GM12878 (cell line): Measurements from ENCODE around the gene ZNF296. TPM values are rescaled to one million over a fixed set of nuclear protein-coding genes. Genes with fewer than 3 reads are reported as not detected.

Source experiments
- ATAC-seq: fragments of 200-7000 bp; cut with Tn5 transposase; 3 replicates; pipeline ENCODE4 v1.9.1; 2020; ENCODE audit warnings: mild to moderate bottlenecking, moderate library complexity
- BruUV-seq: library from RNA; stranded (reverse); fragments of 400-500 nt; replicated peaks from 2 replicates; lab custom pipeline; 2021; lab: Mats Ljungman, UMichigan
- CTCF ChIA-PET: fragments of 300-600 bp; sonication (Branson Sonifier 250); formaldehyde crosslinking; extraction: SDS; loops from one replicate; lab custom pipeline; 2021; ENCODE audit warnings: inconsistent platforms; lab: Yijun Ruan, JAX
- POLR2A ChIA-PET: fragments of 350-600 bp; formaldehyde crosslinking; extraction: SDS; loops from one replicate; lab custom pipeline; 2021; ENCODE audit warnings: inconsistent platforms; lab: Charles Lee
- RAD21 ChIA-PET: fragments of 300-600 bp; sonication (Branson Sonifier 250); formaldehyde crosslinking; loops from one replicate; lab custom pipeline; 2023; ENCODE audit warnings: antibody characterized with exemption; ENCODE audit not compliant: unreplicated experiment; lab: Charles Lee
- SMC1A ChIA-PET: fragments of 300-600 bp; sonication (Branson Sonifier 250); formaldehyde crosslinking; loops from one replicate; lab custom pipeline; 2023; ENCODE audit not compliant: unreplicated experiment, uncharacterized antibody; lab: Charles Lee
- DNase-seq: peaks from one replicate; pipeline ENCODE4 v3.0.0-alpha.2; 2011; ENCODE audit warnings: low read depth, low spot score
- FAIRE-seq: peaks from 3 replicates; lab custom pipeline; 2011; peaks lifted over from hg19 to GRCh38; lab: Jason Lieb, UNC
- H2AFZ ChIP-seq: 2 replicates; pipeline ENCODE4 v1.6.0; 2011; ENCODE audit warnings: low read depth, low read length, control low read depth; ENCODE audit not compliant: control insufficient read depth
- H3K27ac ChIP-seq: 2 replicates; pipeline ENCODE4 v1.5.1; 2011; ENCODE audit warnings: control low read depth; ENCODE audit not compliant: control insufficient read depth, insufficient read depth
- H3K27me3 ChIP-seq, 2 experiments: replicated peaks in 1 of 2; 2 replicates each; pipeline versions ENCODE4 v1.6.0 to v1.6.1; 2011; ENCODE audit warnings: low read length in 1 of 2; ENCODE audit not compliant: control insufficient read depth in 2 of 2, insufficient read depth in 2 of 2
- H3K36me3 ChIP-seq, 2 experiments: 2 replicates each; pipeline ENCODE4 v1.5.1; 2011; ENCODE audit warnings: low read length in 1 of 2; ENCODE audit not compliant: control insufficient read depth in 2 of 2, insufficient read depth in 2 of 2
- H3K4me1 ChIP-seq: 2 replicates; pipeline ENCODE4 v1.6.1; 2011; ENCODE audit warnings: mild to moderate bottlenecking, low read length, moderate library complexity, mixed read lengths; ENCODE audit not compliant: control insufficient read depth, insufficient read depth
- H3K4me2 ChIP-seq: 2 replicates; pipeline ENCODE4 v1.6.0; 2011; ENCODE audit warnings: control low read depth; ENCODE audit not compliant: control insufficient read depth, insufficient read depth
- H3K4me3 ChIP-seq: fragments of 200-600 bp; sonication (generic); 2 replicates; pipeline ENCODE4 v1.5.1; 2016
- H3K79me2 ChIP-seq: 2 replicates; pipeline ENCODE4 v1.6.0; 2011; ENCODE audit warnings: low read length; ENCODE audit not compliant: control insufficient read depth, insufficient read depth
- H3K9ac ChIP-seq: 2 replicates; pipeline ENCODE4 v1.8.0; 2011; ENCODE audit warnings: low read length, control low read depth, mixed read lengths; ENCODE audit not compliant: control insufficient read depth, insufficient read depth
- H3K9me3 ChIP-seq: replicated peaks from 3 replicates; pipeline ENCODE4 v1.5.1; 2011; ENCODE audit warnings: mild to moderate bottlenecking, low read length; ENCODE audit not compliant: control insufficient read depth, insufficient read depth
- H4K20me1 ChIP-seq: 2 replicates; pipeline ENCODE4 v1.6.0; 2011; ENCODE audit not compliant: control insufficient read depth, insufficient read depth
- CHD1 ChIP-seq: IDR thresholded peaks from 2 replicates; pipeline ENCODE4 v1.6.1; 2012; ENCODE audit warnings: low read depth, low read length, improper control_type of control experiment
- CREB1 ChIP-seq: IDR thresholded peaks from 2 replicates; pipeline ENCODE4 v1.6.1; 2012; ENCODE audit warnings: low read depth, mild to moderate bottlenecking, inconsistent platforms
- E2F4 ChIP-seq: IDR thresholded peaks from 2 replicates; pipeline ENCODE4 v1.6.1; 2012; ENCODE audit warnings: low read depth, low read length, improper control_type of control experiment
- FOS ChIP-seq: IDR thresholded peaks from 3 replicates; pipeline ENCODE4 v1.6.1; 2011; ENCODE audit warnings: borderline replicate concordance; ENCODE audit not compliant: insufficient read length; ENCODE audit errors: extremely low read depth
- JUND ChIP-seq: IDR thresholded peaks from 2 replicates; pipeline ENCODE4 v1.6.1; 2012; ENCODE audit warnings: low read depth, mild to moderate bottlenecking, low read length, improper control_type of control experiment, moderate library complexity
- NFIC ChIP-seq: IDR thresholded peaks from 2 replicates; pipeline ENCODE4 v1.6.1; 2012; ENCODE audit warnings: low read depth, mild to moderate bottlenecking, inconsistent platforms, low read length, moderate library complexity
- NKRF ChIP-seq: fragments of 450-650 bp; conservative IDR thresholded peaks from 2 replicates; pipeline ENCODE4 v1.6.1; 2017; ENCODE audit warnings: mild to moderate bottlenecking, moderate library complexity
- TCF12 ChIP-seq: IDR thresholded peaks from 2 replicates; pipeline ENCODE4 v1.6.1; 2011; ENCODE audit warnings: low read depth, mild to moderate bottlenecking, low read length
- TCF7 ChIP-seq: IDR thresholded peaks from 2 replicates; pipeline ENCODE4 v1.6.1; 2014; ENCODE audit warnings: antibody characterized with exemption, borderline replicate concordance
- ZNF217 ChIP-seq: fragments of 450-650 bp; IDR thresholded peaks from 2 replicates; pipeline ENCODE4 v1.6.1; 2017; ENCODE audit warnings: antibody characterized with exemption, mild to moderate bottlenecking
- ZNF592 ChIP-seq: fragments of 450-650 bp; IDR thresholded peaks from 2 replicates; pipeline ENCODE4 v1.6.1; 2017; ENCODE audit warnings: mild to moderate bottlenecking, moderate library complexity
- WGBS: methylation state at CpG from one replicate; pipeline ENCODE4 v1.1.6; 2016; ENCODE audit warnings: low lambda C conversion rate; ENCODE audit not compliant: insufficient replicate concordance, insufficient coverage; ENCODE audit errors: missing lambda C conversion rate; 5-methylcytosine and 5-hydroxymethylcytosine counted together
- in situ Hi-C: fragments of 300-500 bp; cut with MboI; formaldehyde crosslinking; loops from 9 replicates; pipeline ENCODE4 v1.14.3; 2018; ENCODE audit warnings: mixed read lengths
- intact Hi-C: fragments of 100-400 bp; cut with micrococcal nuclease; formaldehyde crosslinking; loops from one replicate; pipeline ENCODE4 v1.14.2; 2022; ENCODE audit not compliant: unreplicated experiment
- polyA plus RNA-seq, 11 experiments: library from polyadenylated mRNA; depleted of rRNA in 4 of 11; unstranded in 6 of 11; stranded (reverse) in 5 of 11; fragments of >200 nt; fragmentation: Nextera tagmentation in 4 of 11; fragmentation: Illumina TruSeq in 1 of 11; extraction: Ambion mirVana in 4 of 11; extraction: Trizol in 1 of 11; gene quantifications; 1 replicate in 1 of 11; 2 replicates in 10 of 11; pipeline versions ENCODE4 v1.2.1 to v1.2.3, GENCODE V29; 2011 to 2016; ENCODE audit warnings: inconsistent platforms in 2 of 11, missing spikeins in 2 of 11, low read depth in 1 of 11
- total RNA-seq, 4 experiments: library from RNA; depleted of rRNA in 3 of 4; stranded (reverse); fragments of >200 nt in 3 of 4; fragmentation: Illumina TruSeq in 1 of 4; extraction: Trizol in 1 of 4; gene quantifications; 2 replicates each; pipeline versions ENCODE4 v1.2.1 to v1.2.3, GENCODE V29; 2013 to 2021

The ZNF296 gene
- total and polyA plus RNA-seq, 10 of the 15 experiments (the other 5 are each of a cell fraction or from before 2014, with no cell fraction given), result 0.44 to 23.6 (median 3.5) TPM; not detected in 1

GRCh38 chr19:45079911-45080370 lies 3.7 kb upstream of the ZNF296 start (continued):
- no peak for TF ChIP-seq E2F4
- no peak for TF ChIP-seq TCF7
- no peak for TF ChIP-seq CHD1
- no peak for TF ChIP-seq CREB1
- no peak for TF ChIP-seq JUND
- no peak for TF ChIP-seq ZNF217
- no peak for TF ChIP-seq NFIC
- no peak for TF ChIP-seq TCF12

- Histone ChIP-seq H3K9me3 (no peaks in the 10 kb centered on the region), H4K20me1 (no peaks in the 10 kb centered on the region; the same call in 1 of the 2 replicates), H3K4me1 (peaks cover 22% of the 10 kb centered on the region), H3K79me2 (peaks cover 72% of the 10 kb centered on the region), H3K4me3 (peak within 1 kb of the TSS; percentile 89), H3K9ac (peak within 1 kb of the TSS; percentile 98), H3K4me2 (peak within 1 kb of the TSS; percentile 98), H3K36me3 (peaks cover 2 to 10% of the 10 kb centered on the region in 2 experiments; a peak in 3 of 4 replicates), H3K27ac (peak within 1 kb of the TSS; percentile 95), H2AFZ (peak within 1 kb of the TSS; percentile 88), H3K27me3 (no peaks in the 10 kb centered on the region)
- in situ Hi-C loops, result no loop called here
- DNase-seq, result peak; percentile 64
- POLR2A ChIA-PET, result interaction anchor here (0.6 to 3.3 kb wide), 7 partner anchors 13 to 78 kb away, joined by 3 to 36 read pairs (median 5); partner anchors contain the start of genes CLASRP, PPP1R37 and RELB
- no TSS peak for BruUV-seq
- CTCF ChIA-PET, result interaction anchor here (0.9 to 3.5 kb wide), 8 partner anchors 12 to 171 kb away, joined by 3 to 19 read pairs (median 5); partner anchors contain the start of gene PPP1R37
- peak; percentile 56 for ATAC-seq
- FAIRE-seq, result peak; percentile 91
- intact Hi-C loops, result loop anchor here (1.0 to 10.0 kb wide), 5 partner anchors 14 to 396 kb away; partner anchors contain the start of genes BLOC1S3, PPP1R37 and TRAPPC6A
- SMC1A ChIA-PET, result interaction anchor here (0.9 to 1.9 kb wide), 5 partner anchors 10 to 58 kb away, joined by 3 to 7 read pairs (median 6); partner anchors contain the start of genes CLASRP and PPP1R37
- 2% methylated on average over 61 of the region's 61 CpGs for WGBS
- RAD21 ChIA-PET, result interaction anchor here (0.6 to 2.5 kb wide), 5 partner anchors 13 to 57 kb away, joined by 3 to 19 read pairs (median 3); partner anchors contain the start of gene PPP1R37
- TF ChIP-seq FOS (no peak), ZNF592 (peak; percentile 89), NKRF (peak; percentile 95)
Measured at GRCh38 chr19:45079063-45079910, 3.0 kb upstream of the ZNF296 start, which contains the start of gene GEMIN7. TSS of gene GEMIN7 (plus strand) at chr19:45079260. CDS start at chr19:45090115, 10,855 bp downstream.
